ENCODE data around the gene ZNF423. TPM values are rescaled to one million over a fixed set of nuclear protein-coding genes. Genes with fewer than 3 reads are reported as not detected.

Gene ZNF423
- total RNA-seq, 4 donors from 2014 or later = 1.4 to 20.6 (median 4.7) TPM

DNA sequence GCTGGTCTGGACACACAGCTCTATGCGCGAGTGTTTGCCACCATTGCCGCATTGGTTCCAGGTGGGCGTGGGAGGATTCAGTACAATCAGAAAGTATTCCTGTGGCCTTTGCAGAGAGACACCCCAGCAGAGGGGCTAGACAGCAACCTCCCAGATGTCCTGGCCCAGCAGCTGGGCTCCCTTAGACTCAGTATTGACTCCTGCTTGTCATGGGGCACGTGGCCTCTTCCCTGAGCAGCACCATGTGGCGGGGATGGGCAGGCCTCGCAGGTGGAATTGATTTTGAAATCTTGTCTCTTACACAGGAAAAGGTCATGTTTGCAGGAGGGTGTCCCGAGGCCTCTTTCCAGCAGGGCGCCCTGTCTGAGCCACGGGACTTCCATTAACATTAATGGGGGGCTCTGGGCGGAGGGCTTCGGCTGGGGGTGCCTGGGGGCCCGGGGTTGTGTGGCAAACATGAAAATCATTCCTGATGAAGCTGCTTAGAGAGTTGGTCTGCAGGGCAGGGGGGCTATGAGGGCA is 385.9 kb downstream of the ZNF423 start:
- DNase-seq = peak in 2 of 3 donors; percentile 15 to 34
- Histone ChIP-seq H3K4me1 (peaks cover 0 to under 1% (median 0%) of the 10 kb centered on the region in 4 donors), H3K27me3 (no peaks in the 10 kb centered on the region), H3K27ac (no peak overlapping the region), H3K9me3 (no peaks in the 10 kb centered on the region), H3K4me3 (no peak overlapping the region), H3K36me3 (no peaks in the 10 kb centered on the region)
- no peak for TF ChIP-seq POLR2A (IDR thresholded peaks at IDR 0.05)
- TF ChIP-seq, protein P1, sequence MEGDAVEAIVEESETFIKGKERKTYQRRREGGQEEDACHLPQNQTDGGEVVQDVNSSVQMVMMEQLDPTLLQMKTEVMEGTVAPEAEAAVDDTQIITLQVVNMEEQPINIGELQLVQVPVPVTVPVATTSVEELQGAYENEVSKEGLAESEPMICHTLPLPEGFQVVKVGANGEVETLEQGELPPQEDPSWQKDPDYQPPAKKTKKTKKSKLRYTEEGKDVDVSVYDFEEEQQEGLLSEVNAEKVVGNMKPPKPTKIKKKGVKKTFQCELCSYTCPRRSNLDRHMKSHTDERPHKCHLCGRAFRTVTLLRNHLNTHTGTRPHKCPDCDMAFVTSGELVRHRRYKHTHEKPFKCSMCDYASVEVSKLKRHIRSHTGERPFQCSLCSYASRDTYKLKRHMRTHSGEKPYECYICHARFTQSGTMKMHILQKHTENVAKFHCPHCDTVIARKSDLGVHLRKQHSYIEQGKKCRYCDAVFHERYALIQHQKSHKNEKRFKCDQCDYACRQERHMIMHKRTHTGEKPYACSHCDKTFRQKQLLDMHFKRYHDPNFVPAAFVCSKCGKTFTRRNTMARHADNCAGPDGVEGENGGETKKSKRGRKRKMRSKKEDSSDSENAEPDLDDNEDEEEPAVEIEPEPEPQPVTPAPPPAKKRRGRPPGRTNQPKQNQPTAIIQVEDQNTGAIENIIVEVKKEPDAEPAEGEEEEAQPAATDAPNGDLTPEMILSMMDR (IDR thresholded peaks at IDR 0.05) = no peak

DNA sequence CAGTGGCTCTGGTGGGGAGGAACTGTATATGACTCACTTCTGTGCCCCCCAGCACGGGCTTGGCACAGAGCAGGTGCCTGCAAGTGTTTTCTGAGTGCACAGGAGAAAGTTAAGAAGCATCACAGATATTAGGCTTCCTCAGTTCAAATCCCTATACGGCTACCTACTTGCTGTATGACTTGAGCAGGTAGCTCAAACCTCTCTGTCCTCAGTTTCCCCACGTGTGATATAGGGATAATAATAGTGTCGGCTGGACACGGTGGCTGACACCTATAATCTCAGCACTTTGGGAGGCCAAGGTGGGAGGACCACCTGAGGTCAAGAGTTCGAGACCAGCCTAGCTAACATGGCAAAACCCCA is 386.6 kb downstream of the ZNF423 start:
- no peak for DNase-seq
- H3K27me3 ChIP-seq = no peaks in the 10 kb centered on the region
- no peaks in the 10 kb centered on the region for H3K36me3 ChIP-seq
- H3K4me1 ChIP-seq = peaks cover 0 to 6% (median 0%) of the 10 kb centered on the region in 4 donors
- H3K27ac ChIP-seq = no peak overlapping the region
- TF ChIP-seq, protein P1 (IDR thresholded peaks at IDR 0.05) = no peak
- no peak for TF ChIP-seq POLR2A (IDR thresholded peaks at IDR 0.05)
- no peaks in the 10 kb centered on the region for H3K9me3 ChIP-seq
- no peak overlapping the region for H3K4me3 ChIP-seq

- DNase-seq = peak in 1 of 3 donors; percentile 48
- H3K27me3 ChIP-seq = no peaks in the 10 kb centered on the region
- no peak overlapping the region for H3K4me3 ChIP-seq
- no peaks in the 10 kb centered on the region for H3K9me3 ChIP-seq
- no peak for TF ChIP-seq POLR2A (IDR thresholded peaks at IDR 0.05)
- TF ChIP-seq, protein P1 (IDR thresholded peaks at IDR 0.05) = no peak
- no peak overlapping the region for H3K27ac ChIP-seq
- H3K4me1 ChIP-seq = peaks cover 0 to 6% (median 0%) of the 10 kb centered on the region in 4 donors
- no peaks in the 10 kb centered on the region for H3K36me3 ChIP-seq
These were observed 387.2 kb downstream of the ZNF423 start for GRCh38 chr16:49468611-49469310.

DNA sequence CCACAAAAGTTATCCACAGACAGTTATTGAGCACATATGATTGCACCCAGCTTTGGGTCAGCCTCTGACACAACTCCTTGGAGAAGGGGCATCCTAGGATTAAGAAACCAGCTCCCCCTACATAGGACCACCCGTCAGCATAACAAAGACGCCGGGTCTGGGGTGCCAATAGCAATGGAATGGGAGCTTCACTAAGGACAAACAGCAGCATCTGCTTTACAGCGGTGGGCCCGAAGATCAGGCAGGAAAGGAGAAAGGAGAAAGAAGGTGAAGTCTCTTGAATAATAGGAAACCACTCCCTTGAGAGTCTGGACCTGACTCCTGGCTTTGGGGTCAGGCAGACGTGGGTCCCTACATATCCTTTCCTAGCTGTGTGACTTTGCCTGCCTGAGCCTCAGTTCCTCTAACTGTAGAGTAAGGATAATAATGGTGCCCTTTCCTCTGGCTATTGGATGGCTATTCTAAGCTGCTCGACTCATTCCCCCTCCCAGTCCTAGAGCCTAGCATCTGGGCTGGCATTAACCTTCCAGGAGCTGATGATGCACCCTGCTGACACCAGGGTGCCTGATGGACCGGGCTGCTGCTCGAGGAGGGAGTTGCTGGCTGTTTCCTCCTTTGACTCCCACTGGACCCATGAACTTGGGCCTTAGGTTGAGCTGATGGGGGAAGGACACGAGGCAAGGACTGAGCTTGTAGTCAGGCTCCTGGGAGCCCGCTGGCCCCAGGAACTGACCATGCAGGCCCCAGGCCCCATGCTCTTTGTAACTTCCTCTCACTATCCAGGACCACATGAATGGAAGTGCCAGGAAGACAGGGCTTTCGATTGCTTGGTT is 388.2 kb downstream of the ZNF423 start:
- Histone ChIP-seq H3K36me3 (no peaks in the 10 kb centered on the region), H3K9me3 (no peaks in the 10 kb centered on the region), H3K4me3 (no peak overlapping the region), H3K4me1 (peaks cover 0 to 9% (median 0%) of the 10 kb centered on the region in 4 donors), H3K27ac (no peak overlapping the region), H3K27me3 (no peaks in the 10 kb centered on the region)
- DNase-seq = peak in 1 of 3 donors; percentile 24
- TF ChIP-seq, protein P1 (IDR thresholded peaks at IDR 0.05) = no peak
- TF ChIP-seq POLR2A (IDR thresholded peaks at IDR 0.05) = no peak

- DNase-seq = peak in 1 of 3 donors; percentile 23
- TF ChIP-seq, protein P1 (IDR thresholded peaks at IDR 0.05) = no peak
- TF ChIP-seq POLR2A (IDR thresholded peaks at IDR 0.05) = no peak
- Histone ChIP-seq H3K4me3 (no peak overlapping the region), H3K27ac (no peak overlapping the region), H3K9me3 (no peaks in the 10 kb centered on the region), H3K36me3 (no peaks in the 10 kb centered on the region), H3K4me1 (peaks cover 0 to 10% (median 0%) of the 10 kb centered on the region in 4 donors), H3K27me3 (no peaks in the 10 kb centered on the region)
These were observed 389.0 kb downstream of the ZNF423 start for GRCh38 chr16:49466881-49467280.

Measured in Peyer's patch (tissue), 4 donors.